ENCODE results near the gene PAQR7. TPM values are rescaled to one million over a fixed set of nuclear protein-coding genes. Genes with fewer than 3 reads are reported as not detected.

PAQR7 gene
- total and polyA plus RNA-seq, 11 donors, result 1.1 to 5.7 (median 2.0) TPM

DNA sequence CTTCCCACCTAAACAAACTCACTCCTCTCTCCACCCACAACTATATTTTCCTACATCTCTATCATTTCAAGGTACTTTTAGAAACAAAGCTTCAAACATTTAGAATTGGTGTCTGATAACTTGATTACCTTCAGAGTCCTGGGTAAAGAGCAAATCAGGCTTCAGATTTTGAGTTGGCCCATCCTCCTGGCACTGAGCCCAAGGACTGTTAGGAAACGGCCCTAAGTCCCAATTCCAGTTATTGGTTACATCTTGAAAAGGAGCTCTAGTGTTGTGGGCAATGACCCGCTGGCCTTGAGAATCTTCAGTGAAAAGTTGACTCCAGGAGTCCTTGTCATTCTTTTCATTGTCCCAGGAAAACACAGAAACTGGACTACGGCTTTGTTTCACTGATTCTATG, 40.6 kb downstream of the PAQR7 start:
- ATAC-seq, result no peak
- H3K4me3 ChIP-seq, result no peak overlapping the region

GRCh38 chr1:25833158-25833557, 42.4 kb downstream of the PAQR7 start:
- H3K27me3 ChIP-seq, result no peaks in the 10 kb centered on the region
- peaks cover 0 to 79% (median 61%) of the 10 kb centered on the region in 9 donors for H3K36me3 ChIP-seq
- DNase-seq, result no peak
- H3K4me1 ChIP-seq, result peaks cover 0 to 24% (median 6%) of the 10 kb centered on the region in 12 donors
- TF ChIP-seq, protein P1, sequence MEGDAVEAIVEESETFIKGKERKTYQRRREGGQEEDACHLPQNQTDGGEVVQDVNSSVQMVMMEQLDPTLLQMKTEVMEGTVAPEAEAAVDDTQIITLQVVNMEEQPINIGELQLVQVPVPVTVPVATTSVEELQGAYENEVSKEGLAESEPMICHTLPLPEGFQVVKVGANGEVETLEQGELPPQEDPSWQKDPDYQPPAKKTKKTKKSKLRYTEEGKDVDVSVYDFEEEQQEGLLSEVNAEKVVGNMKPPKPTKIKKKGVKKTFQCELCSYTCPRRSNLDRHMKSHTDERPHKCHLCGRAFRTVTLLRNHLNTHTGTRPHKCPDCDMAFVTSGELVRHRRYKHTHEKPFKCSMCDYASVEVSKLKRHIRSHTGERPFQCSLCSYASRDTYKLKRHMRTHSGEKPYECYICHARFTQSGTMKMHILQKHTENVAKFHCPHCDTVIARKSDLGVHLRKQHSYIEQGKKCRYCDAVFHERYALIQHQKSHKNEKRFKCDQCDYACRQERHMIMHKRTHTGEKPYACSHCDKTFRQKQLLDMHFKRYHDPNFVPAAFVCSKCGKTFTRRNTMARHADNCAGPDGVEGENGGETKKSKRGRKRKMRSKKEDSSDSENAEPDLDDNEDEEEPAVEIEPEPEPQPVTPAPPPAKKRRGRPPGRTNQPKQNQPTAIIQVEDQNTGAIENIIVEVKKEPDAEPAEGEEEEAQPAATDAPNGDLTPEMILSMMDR (IDR thresholded peaks at IDR 0.05), result no peak
- no peak for TF ChIP-seq POLR2A (IDR thresholded peaks at IDR 0.05)
- intact Hi-C loops (cut with DNase I), result loop anchor here in 2 of 10 donors (10.0 kb wide), 1 partner anchor 162 kb away; the partner anchor contains the start of gene PAFAH2 (in 2 of the 2)
- no peak overlapping the region for H3K4me3 ChIP-seq
- 96 to 98% (median 97%) methylated on average over 5 of the region's 5 CpGs for WGBS, 4 donors
- no peaks in the 10 kb centered on the region for H3K9me3 ChIP-seq
- ATAC-seq, result no peak
- no peak overlapping the region for H3K27ac ChIP-seq

More for the DNA sequence above, 40.6 kb downstream of the PAQR7 start:
- Histone ChIP-seq H3K4me1 (peaks cover 0 to 15% (median 5%) of the 10 kb centered on the region in 12 donors), H3K27ac (no peak overlapping the region), H3K9me3 (no peaks in the 10 kb centered on the region), H3K36me3 (peaks cover 0 to 62% (median 44%) of the 10 kb centered on the region in 9 donors), H3K27me3 (no peaks in the 10 kb centered on the region)
- TF ChIP-seq, protein P1 (IDR thresholded peaks at IDR 0.05), result no peak
- TF ChIP-seq POLR2A (IDR thresholded peaks at IDR 0.05), result no peak
- DNase-seq, result no peak
- intact Hi-C loops (cut with DNase I), result loop anchor here in 2 of 10 donors (10.0 kb wide), 1 partner anchor 160 kb away; the partner anchor contains the start of gene PAFAH2 (in 2 of the 2)
- 60 to 72% (median 67%) methylated on average over 3 of the region's 3 CpGs for WGBS, 4 donors

- intact Hi-C loops (cut with DNase I), result loop anchor here in 2 of 10 donors (10.0 kb wide), 1 partner anchor 162 kb away; the partner anchor contains the start of gene PAFAH2 (in 2 of the 2)
- Histone ChIP-seq H3K4me1 (peaks cover 0 to 24% (median 6%) of the 10 kb centered on the region in 12 donors), H3K4me3 (no peak overlapping the region), H3K27me3 (no peaks in the 10 kb centered on the region), H3K36me3 (peaks cover 0 to 86% (median 68%) of the 10 kb centered on the region in 9 donors), H3K9me3 (no peaks in the 10 kb centered on the region), H3K27ac (no peak overlapping the region)
- TF ChIP-seq, protein P1 (IDR thresholded peaks at IDR 0.05), result no peak
- TF ChIP-seq POLR2A (IDR thresholded peaks at IDR 0.05), result no peak
- DNase-seq (no peak), ATAC-seq (no peak)
- 76 to 85% (median 81%) methylated on average over 6 of the region's 6 CpGs for WGBS, 4 donors
Measured at GRCh38 chr1:25832336-25833037, 43.0 kb downstream of the PAQR7 start.

DNA sequence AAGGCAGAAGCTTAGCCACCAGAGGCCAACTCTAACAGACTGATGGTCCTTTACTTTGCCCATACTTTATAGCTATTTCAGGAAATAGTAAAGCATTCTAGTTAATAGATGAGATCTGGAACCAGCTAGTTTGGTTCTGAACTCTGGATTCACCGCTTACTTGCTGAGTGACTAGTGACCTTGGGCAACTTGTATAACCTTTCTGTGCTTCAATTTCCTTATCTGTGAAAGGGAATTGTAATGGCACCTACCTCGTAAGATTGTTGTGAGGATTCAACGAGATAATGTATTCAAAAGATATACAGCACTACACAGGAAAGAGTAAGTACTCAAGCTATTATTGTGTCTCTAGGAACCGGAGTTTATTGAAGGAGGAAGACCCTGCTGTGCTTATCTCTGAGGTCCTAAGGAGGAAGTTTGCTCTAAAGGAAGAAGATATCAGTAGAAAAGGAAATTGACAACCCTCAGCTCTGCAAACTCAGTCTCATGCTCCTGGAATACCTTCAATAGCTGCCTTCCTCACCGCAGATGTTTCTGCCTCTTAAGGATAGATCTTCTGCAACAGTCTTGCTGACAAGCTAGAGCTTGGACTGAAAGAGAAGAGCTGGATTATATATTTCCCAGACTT, 43.8 kb downstream of the PAQR7 start:
- WGBS, 4 donors, result 43 to 52% (median 45%) methylated on average over 5 of the region's 5 CpGs
- H3K27me3 ChIP-seq, result no peaks in the 10 kb centered on the region
- no peak overlapping the region for H3K4me3 ChIP-seq
- ATAC-seq (no peak), DNase-seq (no peak)
- TF ChIP-seq POLR2A (IDR thresholded peaks at IDR 0.05), result no peak
- TF ChIP-seq, protein P1 (IDR thresholded peaks at IDR 0.05), result no peak
- intact Hi-C loops (cut with DNase I), result loop anchor here in 2 of 10 donors (10.0 kb wide), 1 partner anchor 163 kb away; the partner anchor contains the start of gene PAFAH2 (in 2 of the 2)
- H3K9me3 ChIP-seq, result no peaks in the 10 kb centered on the region
- peaks cover 0 to 24% (median 6%) of the 10 kb centered on the region in 12 donors for H3K4me1 ChIP-seq
- H3K36me3 ChIP-seq, result peaks cover 0 to 94% (median 76%) of the 10 kb centered on the region in 9 donors
- H3K27ac ChIP-seq, result no peak overlapping the region

All from heart left ventricle (tissue), 16 donors.